Natural killer cell (primary cell): ENCODE measurements around the gene FBXW12. TPM values are rescaled to one million over a fixed set of nuclear protein-coding genes. Genes with fewer than 3 reads are reported as not detected.
"Not testable (repeated sequence)": the region's sequence is repeated elsewhere in the genome, so short reads cannot be mapped to it uniquely, and the experiment has no call there.

Experiments
- ATAC-seq, 3 donors: fragments of 150-1000 bp in 2 of 3; fragments of 200-7000 bp in 1 of 3; cut with Tn5 transposase; 1 replicate in 1 of 3; 2 replicates in 2 of 3; pipeline ENCODE4 v1.10.0; 2021; ENCODE audit warnings: mild to moderate bottlenecking in 2 of 3, moderate library complexity in 2 of 3
- DNase-seq, 2 donors: peaks; one replicate each; pipeline versions ENCODE4 v3.0.0 to v3.0.0-alpha.2; 2013 to 2021; ENCODE audit warnings: mixed read lengths in 1 of 2
- H3K27ac ChIP-seq: one replicate; pipeline ENCODE4 v1.5.1; 2013; ENCODE audit warnings: mild to moderate bottlenecking, low read length
- H3K27me3 ChIP-seq: one replicate; pipeline ENCODE4 v1.6.1; 2013; ENCODE audit warnings: low read length; ENCODE audit not compliant: control insufficient read depth, insufficient read depth
- H3K36me3 ChIP-seq: one replicate; pipeline ENCODE4 v1.6.1; 2013; ENCODE audit warnings: low read length; ENCODE audit not compliant: control insufficient read depth, insufficient read depth
- H3K4me1 ChIP-seq: one replicate; pipeline ENCODE4 v1.6.1; 2013; ENCODE audit warnings: low read length; ENCODE audit not compliant: control insufficient read depth, insufficient read depth
- H3K4me3 ChIP-seq: one replicate; pipeline ENCODE4 v1.5.1; 2013; ENCODE audit warnings: low read length
- H3K9me3 ChIP-seq: one replicate; pipeline ENCODE4 v1.6.1; 2013; ENCODE audit warnings: low read length; ENCODE audit not compliant: control insufficient read depth, insufficient read depth
- H3K27ac Mint-ChIP-seq, 2 donors: one replicate each; pipeline ENCODE4 v1.8.0; 2022; ENCODE audit warnings: mild to moderate bottlenecking in 2 of 2, mixed read lengths in 2 of 2, moderate library complexity in 1 of 2
- H3K27me3 Mint-ChIP-seq, 2 donors: one replicate each; pipeline ENCODE4 v1.8.0; 2022; ENCODE audit warnings: low read depth in 2 of 2, mixed read lengths in 2 of 2
- H3K36me3 Mint-ChIP-seq: one replicate; pipeline ENCODE4 v1.8.0; 2022; ENCODE audit warnings: mixed read lengths
- H3K4me1 Mint-ChIP-seq, 2 donors: one replicate each; pipeline ENCODE4 v1.8.0; 2022; ENCODE audit warnings: mixed read lengths in 2 of 2
- H3K4me3 Mint-ChIP-seq: one replicate; pipeline ENCODE4 v1.8.0; 2022; ENCODE audit warnings: mild to moderate bottlenecking, moderate library complexity, mixed read lengths
- H3K9me3 Mint-ChIP-seq, 2 donors: one replicate each; pipeline ENCODE4 v1.8.0; 2022; ENCODE audit warnings: mixed read lengths in 2 of 2
- CTCF ChIP-seq: fragments of 200-600 bp; IDR thresholded peaks from one replicate; pipeline ENCODE4 v1.8.0; 2022; ENCODE audit warnings: antibody characterized with exemption
- WGBS: methylation state at CpG from one replicate; pipeline ENCODE4 v1.1.7; 2013; ENCODE audit warnings: missing lambda C conversion rate; ENCODE audit not compliant: insufficient coverage; 5-methylcytosine and 5-hydroxymethylcytosine counted together
- intact Hi-C: fragments of 100-400 bp; cut with micrococcal nuclease; formaldehyde crosslinking; loops from one replicate; pipeline ENCODE4 v1.14.2; 2022
- total RNA-seq, 4 donors: library from RNA; stranded (reverse); fragments of 120-200 nt in 1 of 4; gene quantifications; one replicate each; pipeline versions ENCODE4 v1.2.3 to v1.2.4, GENCODE V29; 2013 to 2022

The FBXW12 gene
- total RNA-seq = under 1 TPM in 1 of 3 donors, not detected in 2; 0.25 TPM
- total RNA-seq (2013) = not detected

GRCh38 chr3:48371651-48372376 lies at the start of gene FBXW12:
FBXW12 (plus strand) TSS chr3:48372219; CDS start chr3:48372768, 549 bp downstream.
- no peaks in the 10 kb centered on the region for H3K9me3 Mint-ChIP-seq
- H3K4me1 Mint-ChIP-seq = no peaks in the 10 kb centered on the region
- H3K9me3 ChIP-seq = no peaks in the 10 kb centered on the region
- H3K4me3 ChIP-seq = no peak within 1 kb of the TSS
- no peaks in the 10 kb centered on the region for H3K27me3 ChIP-seq
- no peaks in the 10 kb centered on the region for H3K36me3 ChIP-seq
- ATAC-seq = no peak
- WGBS = 92% methylated on average over 11 of the region's 11 CpGs
- intact Hi-C loops = no loop called here
- H3K4me1 ChIP-seq = no peaks in the 10 kb centered on the region
- H3K4me3 Mint-ChIP-seq = no peak within 1 kb of the TSS
- no peak within 1 kb of the TSS for H3K27ac ChIP-seq
- H3K36me3 Mint-ChIP-seq = no peaks in the 10 kb centered on the region
- H3K27me3 Mint-ChIP-seq = peaks cover 0 to 2% of the 10 kb centered on the region in 2 donors
- no peak for DNase-seq
- H3K27ac Mint-ChIP-seq = no peak within 1 kb of the TSS
- no peak for TF ChIP-seq CTCF

- H3K27ac Mint-ChIP-seq, H3K27ac ChIP-seq, H3K4me1 Mint-ChIP-seq, H3K36me3 ChIP-seq, H3K4me3 ChIP-seq, H3K27me3 ChIP-seq, DNase-seq, H3K4me1 ChIP-seq, ATAC-seq, intact Hi-C loops, H3K9me3 Mint-ChIP-seq, H3K36me3 Mint-ChIP-seq, H3K4me3 Mint-ChIP-seq, H3K9me3 ChIP-seq: not testable (repeated sequence)
- WGBS = 87% methylated on average over 10 of the region's 10 CpGs
- peaks cover 21 to 35% of the 10 kb centered on the region in 2 donors for H3K27me3 Mint-ChIP-seq
Measured at GRCh38 chr3:48331706-48332435, 40.1 kb upstream of the FBXW12 start.

- intact Hi-C loops, H3K9me3 ChIP-seq, H3K4me1 ChIP-seq, DNase-seq, H3K36me3 ChIP-seq, ATAC-seq, H3K9me3 Mint-ChIP-seq, H3K4me3 Mint-ChIP-seq, H3K27ac Mint-ChIP-seq, H3K4me1 Mint-ChIP-seq, H3K4me3 ChIP-seq, H3K27me3 ChIP-seq, H3K36me3 Mint-ChIP-seq, H3K27ac ChIP-seq: not testable (repeated sequence)
- WGBS = 61% methylated on average over 15 of the region's 15 CpGs
- peaks cover 26 to 30% of the 10 kb centered on the region in 2 donors for H3K27me3 Mint-ChIP-seq
Measured at GRCh38 chr3:48333346-48334245, 38.4 kb upstream of the FBXW12 start, which contains the start of gene SPINK8. SPINK8 (minus strand) TSS chr3:48333661; CDS start chr3:48328341, 5,320 bp downstream.

GRCh38 chr3:48334605-48335004 lies 37.4 kb upstream of the FBXW12 start:
- DNase-seq = no peak
- Histone ChIP-seq H3K27me3 (no peaks in the 10 kb centered on the region), H3K4me3 (no peak overlapping the region), H3K27ac (no peak overlapping the region), H3K9me3 (no peaks in the 10 kb centered on the region), H3K36me3 (no peaks in the 10 kb centered on the region), H3K4me1 (no peaks in the 10 kb centered on the region)
- Mint-ChIP-seq H3K4me3 (no peak overlapping the region), H3K27ac (no peak overlapping the region), H3K9me3 (no peaks in the 10 kb centered on the region), H3K4me1 (no peaks in the 10 kb centered on the region), H3K27me3 (peaks cover 26 to 37% of the 10 kb centered on the region in 2 donors), H3K36me3 (no peaks in the 10 kb centered on the region)
- no peak for TF ChIP-seq CTCF
- WGBS = 96% methylated on average over 3 of the region's 3 CpGs
- intact Hi-C loops = no loop called here
- ATAC-seq = no peak

GRCh38 chr3:48335286-48335685 lies 36.7 kb upstream of the FBXW12 start:
- 52% methylated on average over 6 of the region's 9 CpGs for WGBS
- H3K27me3 ChIP-seq, H3K36me3 Mint-ChIP-seq, DNase-seq, H3K9me3 Mint-ChIP-seq, H3K4me3 ChIP-seq, H3K4me1 Mint-ChIP-seq, ATAC-seq, intact Hi-C loops, H3K36me3 ChIP-seq, H3K4me3 Mint-ChIP-seq, H3K27ac ChIP-seq, H3K27ac Mint-ChIP-seq, H3K9me3 ChIP-seq, H3K4me1 ChIP-seq: not testable (repeated sequence)
- H3K27me3 Mint-ChIP-seq = peaks cover 26 to 37% of the 10 kb centered on the region in 2 donors

- H3K4me3 ChIP-seq, H3K36me3 Mint-ChIP-seq, H3K27me3 ChIP-seq, H3K27ac Mint-ChIP-seq, H3K9me3 ChIP-seq, H3K27ac ChIP-seq, H3K9me3 Mint-ChIP-seq, H3K4me1 Mint-ChIP-seq, H3K36me3 ChIP-seq, DNase-seq, H3K4me1 ChIP-seq, H3K4me3 Mint-ChIP-seq, ATAC-seq, intact Hi-C loops: not testable (repeated sequence)
- H3K27me3 Mint-ChIP-seq = peaks cover 21 to 32% of the 10 kb centered on the region in 2 donors
- WGBS = 90% methylated on average over 4 of the region's 5 CpGs
Measured at GRCh38 chr3:48337536-48337935, 34.5 kb upstream of the FBXW12 start.
